H1 (cell line): ENCODE data around the gene CLEC10A.

Experiments used
- BACH1 ChIP-seq: IDR thresholded peaks from 2 replicates; pipeline ENCODE4 v1.6.1; 2012; ENCODE audit warnings: low read length, improper control_type of control experiment
- BCL11A ChIP-seq, 2 experiments: IDR thresholded peaks; one replicate each; pipeline ENCODE4 v1.6.1; 2011; ENCODE audit warnings: low read depth in 2 of 2, low read length in 2 of 2, mild to moderate bottlenecking in 2 of 2
- EZH2 ChIP-seq: fragments of 200-600 bp; sonication (generic); IDR thresholded peaks from 2 replicates; pipeline ENCODE4 v1.7.1; 2012; ENCODE audit warnings: low read depth, mild to moderate bottlenecking, moderate library complexity, low read length, inconsistent platforms; ENCODE audit not compliant: severe bottlenecking
- JUND ChIP-seq: IDR thresholded peaks from 2 replicates; pipeline ENCODE4 v1.6.1; 2011; ENCODE audit warnings: mild to moderate bottlenecking, improper control_type of control experiment, low read length
- POLR2A ChIP-seq, 2 experiments: IDR thresholded peaks; 1 replicate in 1 of 2; 2 replicates in 1 of 2; pipeline ENCODE4 v1.6.1; 2011; ENCODE audit warnings: low read depth in 2 of 2, low read length in 2 of 2, mild to moderate bottlenecking in 2 of 2; ENCODE audit errors: control extremely low read depth in 1 of 2
- POLR2AphosphoS5 ChIP-seq: IDR thresholded peaks from 2 replicates; pipeline ENCODE4 v1.6.1; 2011; ENCODE audit warnings: low read depth, low read length
- POU5F1 ChIP-seq: IDR thresholded peaks from 2 replicates; pipeline ENCODE4 v1.6.1; 2011; ENCODE audit warnings: low read depth, mild to moderate bottlenecking, low read length, moderate library complexity
- SAP30 ChIP-seq: fragments of 300-600 bp; sonication (generic); IDR thresholded peaks from 2 replicates; pipeline ENCODE4 v1.7.1; 2012; ENCODE audit warnings: low read length, moderate library complexity, mild to moderate bottlenecking, inconsistent platforms; ENCODE audit not compliant: insufficient read depth, insufficient replicate concordance
- SUZ12 ChIP-seq: fragments of 200-600 bp; sonication (generic); IDR thresholded peaks from 2 replicates; pipeline ENCODE4 v1.6.1; 2012; ENCODE audit warnings: mild to moderate bottlenecking, inconsistent platforms, low read length, moderate library complexity, mixed read lengths
- TF ChIP-seq, protein P1 (sequence below): IDR thresholded peaks from 2 replicates; pipeline ENCODE4 v1.6.1; 2012; ENCODE audit warnings: inconsistent platforms
- TF ChIP-seq, protein P2 (sequence below), 3 experiments: IDR thresholded peaks; 1 replicate in 2 of 3; 2 replicates in 1 of 3; pipeline versions ENCODE4 v1.5.1 to v1.6.1; 2011; ENCODE audit warnings: low read length in 3 of 3, mild to moderate bottlenecking in 3 of 3, inconsistent platforms in 2 of 3, low read depth in 1 of 3, moderate library complexity in 1 of 3; ENCODE audit not compliant: insufficient read depth in 1 of 3; ENCODE audit errors: control extremely low read depth in 1 of 3

- TF ChIP-seq, protein P1, sequence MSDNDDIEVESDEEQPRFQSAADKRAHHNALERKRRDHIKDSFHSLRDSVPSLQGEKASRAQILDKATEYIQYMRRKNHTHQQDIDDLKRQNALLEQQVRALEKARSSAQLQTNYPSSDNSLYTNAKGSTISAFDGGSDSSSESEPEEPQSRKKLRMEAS, result no peak; the same call in 1 of the 2 replicates
- TF ChIP-seq EZH2 (no peak), POLR2A (IDR thresholded peaks at IDR 0.05; ENCODE audit: control extremely low read depth in 1 of 2, low read depth in 2 of 2, low read length in 2 of 2) (no peak), BCL11A (IDR thresholded peaks at IDR 0.05; ENCODE audit: low read depth in 2 of 2, low read length in 2 of 2) (no peak), BACH1 (no peak), POU5F1 (no peak), POLR2AphosphoS5 (no peak), JUND (no peak), SUZ12 (no peak), SAP30 (no peak)
- TF ChIP-seq, protein P2, sequence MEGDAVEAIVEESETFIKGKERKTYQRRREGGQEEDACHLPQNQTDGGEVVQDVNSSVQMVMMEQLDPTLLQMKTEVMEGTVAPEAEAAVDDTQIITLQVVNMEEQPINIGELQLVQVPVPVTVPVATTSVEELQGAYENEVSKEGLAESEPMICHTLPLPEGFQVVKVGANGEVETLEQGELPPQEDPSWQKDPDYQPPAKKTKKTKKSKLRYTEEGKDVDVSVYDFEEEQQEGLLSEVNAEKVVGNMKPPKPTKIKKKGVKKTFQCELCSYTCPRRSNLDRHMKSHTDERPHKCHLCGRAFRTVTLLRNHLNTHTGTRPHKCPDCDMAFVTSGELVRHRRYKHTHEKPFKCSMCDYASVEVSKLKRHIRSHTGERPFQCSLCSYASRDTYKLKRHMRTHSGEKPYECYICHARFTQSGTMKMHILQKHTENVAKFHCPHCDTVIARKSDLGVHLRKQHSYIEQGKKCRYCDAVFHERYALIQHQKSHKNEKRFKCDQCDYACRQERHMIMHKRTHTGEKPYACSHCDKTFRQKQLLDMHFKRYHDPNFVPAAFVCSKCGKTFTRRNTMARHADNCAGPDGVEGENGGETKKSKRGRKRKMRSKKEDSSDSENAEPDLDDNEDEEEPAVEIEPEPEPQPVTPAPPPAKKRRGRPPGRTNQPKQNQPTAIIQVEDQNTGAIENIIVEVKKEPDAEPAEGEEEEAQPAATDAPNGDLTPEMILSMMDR (IDR thresholded peaks at IDR 0.05; ENCODE audit: control extremely low read depth in 1 of 3, insufficient read depth in 1 of 3, low read depth in 1 of 3, low read length in 3 of 3), result no peak
Observed at GRCh38 chr17:7043182-7043496, 36.9 kb downstream of the CLEC10A start.
